HG03280 (cell line): Measurements from ENCODE around the gene NTN5.

ENCODE experiments used
- ATAC-seq: cut with Tn5 transposase; IDR thresholded peaks from one replicate; pipeline ENCODE4 v1.9.1; 2021; ENCODE audit warnings: mild to moderate bottlenecking, moderate library complexity; ENCODE audit not compliant: unreplicated experiment

NTN5 gene

DNA sequence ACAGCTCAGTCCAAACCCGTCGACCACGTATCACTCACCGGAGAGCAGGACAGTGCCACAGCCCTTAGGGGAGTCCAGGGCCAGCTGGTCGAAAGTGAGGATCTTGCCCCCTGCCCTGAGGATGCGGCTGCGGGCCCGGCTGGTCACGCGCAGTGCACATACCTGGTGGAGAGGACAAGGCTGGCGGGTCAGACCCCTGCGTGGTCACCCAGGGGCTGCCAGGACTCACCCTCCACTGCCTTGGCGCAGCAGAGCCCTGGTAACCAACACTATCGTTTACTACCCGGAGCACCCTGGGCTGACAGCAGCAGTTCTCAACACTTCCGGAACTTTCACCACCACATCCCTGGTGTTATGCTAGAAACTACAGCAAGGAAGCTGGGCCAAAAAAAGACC, 56.8 kb downstream of the NTN5 start:
- ATAC-seq: no peak

DNA sequence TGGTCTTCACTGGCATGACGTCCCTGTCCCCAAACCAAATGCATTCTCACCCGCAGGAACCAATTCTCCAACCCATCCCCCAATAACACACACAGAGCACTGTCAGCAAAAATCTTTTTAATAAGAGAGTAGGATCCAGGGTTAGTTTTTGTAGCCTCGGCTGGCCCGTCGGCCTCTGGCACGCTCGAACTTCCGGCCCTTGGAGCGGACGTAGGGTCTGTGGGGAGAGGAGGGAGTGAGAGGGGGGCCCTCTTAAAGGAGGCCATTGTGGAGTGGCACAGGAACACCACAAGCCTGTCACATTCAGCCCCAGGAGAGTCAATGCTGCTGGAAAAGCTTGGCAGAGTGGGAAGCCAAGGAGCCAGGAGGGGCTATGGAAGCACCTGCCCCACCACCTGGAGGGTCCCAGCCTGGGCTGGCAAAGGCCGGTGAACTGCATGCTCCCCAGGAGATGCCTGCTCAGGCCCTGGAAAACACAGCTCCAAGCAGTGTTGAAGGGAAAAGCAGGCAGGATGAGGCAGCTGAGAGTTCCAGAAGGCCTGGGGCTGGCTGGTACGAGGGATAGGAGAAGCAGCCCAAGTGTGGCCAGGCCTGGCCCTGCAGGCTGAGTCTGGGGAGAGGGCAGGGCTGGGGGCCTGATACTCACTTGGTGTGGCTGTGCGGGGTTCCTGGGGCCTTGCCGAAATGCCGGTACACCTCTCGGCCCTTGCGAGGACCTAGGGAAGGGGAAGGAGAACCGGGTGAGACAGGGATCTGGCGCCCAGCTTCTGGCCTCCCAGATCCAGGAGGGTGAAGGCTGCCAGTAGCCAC, 57.4 kb downstream of the NTN5 start:
- no peak for ATAC-seq

GRCh38 chr19:48614436-48615230, 58.2 kb downstream of the NTN5 start, which contains the start of gene FAM83E:
Gene FAM83E, minus strand, starts transcription at chr19:48615076. Its CDS starts 1,704 bp downstream, at chr19:48613372.
- ATAC-seq: no peak

- ATAC-seq: no peak
Observed at GRCh38 chr19:48613852-48614435, 58.9 kb downstream of the NTN5 start.

- no peak for ATAC-seq
Observed at GRCh38 chr19:48613024-48613851, 59.6 kb downstream of the NTN5 start.

- no peak for ATAC-seq
Observed at GRCh38 chr19:48611872-48612271, 60.9 kb downstream of the NTN5 start.
